NT2/D1 (cell line): ENCODE results near the gene ASB4.

Experiments
- SUZ12 ChIP-seq: IDR thresholded peaks from 2 replicates; pipeline ENCODE4 v1.6.1; 2011; ENCODE audit not compliant: insufficient read length, insufficient read depth; ENCODE audit errors: extremely low read depth
- YY1 ChIP-seq: IDR thresholded peaks from 2 replicates; pipeline ENCODE4 v1.6.1; 2011; ENCODE audit not compliant: insufficient read length, insufficient read depth
- ZNF274 ChIP-seq: IDR thresholded peaks from 2 replicates; pipeline ENCODE4 v1.6.1; 2011; ENCODE audit warnings: mild to moderate bottlenecking, low read depth, low read length

DNA sequence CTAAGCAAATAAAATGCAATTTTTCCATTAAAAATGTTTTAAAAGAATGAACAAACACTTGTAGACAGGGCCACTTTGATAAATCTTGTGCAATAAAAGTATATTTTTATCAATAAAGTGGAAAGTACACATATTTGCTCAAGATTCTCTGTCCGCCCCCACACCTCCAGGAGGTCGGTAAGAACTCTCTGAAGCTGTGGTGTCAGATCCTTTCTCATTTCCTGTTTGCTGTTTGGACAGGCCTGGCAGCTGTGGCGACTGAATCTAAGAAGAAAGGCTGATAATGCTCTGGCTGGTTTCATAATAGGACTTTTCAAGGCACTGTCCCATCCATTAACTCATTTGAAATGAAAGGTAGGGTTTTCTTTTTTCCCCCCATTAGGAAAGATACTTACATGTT lies 15.3 kb upstream of the ASB4 start:
- TF ChIP-seq YY1 (no peak), ZNF274 (no peak), SUZ12 (no peak)
